ENCODE data around the gene SC5D. TPM values are rescaled to one million over a fixed set of nuclear protein-coding genes. Genes with fewer than 3 reads are reported as not detected.

The SC5D gene
- total and polyA plus RNA-seq, 2 of the 8 experiments (the other 6 are each of a cell fraction or from before 2014, with no cell fraction given) = 73.9 to 90.3 TPM

DNA sequence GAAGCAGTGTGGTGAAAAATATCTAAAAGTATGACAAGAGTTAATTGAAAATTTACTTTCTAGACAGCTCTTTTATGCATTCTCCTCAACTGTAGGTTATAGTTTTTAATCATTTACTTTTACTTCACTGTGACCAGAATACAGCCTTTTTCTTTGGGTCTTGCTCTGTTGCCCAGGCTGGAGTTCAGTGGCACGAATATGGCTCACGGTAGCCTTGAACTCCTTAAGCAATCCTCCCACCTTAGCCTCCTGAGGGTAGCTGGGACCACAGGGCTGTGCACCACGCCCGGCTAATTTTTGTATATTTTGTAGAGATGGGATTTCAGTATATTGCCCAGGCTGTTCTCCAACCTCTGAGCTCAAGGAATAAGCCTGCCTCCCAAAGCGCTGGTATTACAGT, 5.3 kb downstream of the SC5D start:
- H3K23me2 ChIP-seq (ENCODE audit: low read depth, low read length) = peaks cover 4% of the 10 kb centered on the region
- H3K9me3 ChIP-seq (ENCODE audit: insufficient read depth in 2 of 2, low read depth in 1 of 2, low read length in 1 of 2) = no peaks in the 10 kb centered on the region
- H2BK15ac ChIP-seq (ENCODE audit: low read length) = no peak overlapping the region
- H2AFZ ChIP-seq (ENCODE audit: low read length) = no peak overlapping the region
- H4K20me1 ChIP-seq (replicated peaks in 1 of 2; ENCODE audit: control insufficient read depth in 1 of 2, insufficient read depth in 2 of 2, low read length in 2 of 2) = peaks cover 2 to 28% of the 10 kb centered on the region in 2 experiments
- H3K23ac ChIP-seq (ENCODE audit: insufficient read length) = no peak overlapping the region
- no peak overlapping the region; the same call in 1 of the 2 replicates for H3K18ac ChIP-seq (ENCODE audit: extremely low read depth, low read length)
- no peak overlapping the region for H3K14ac ChIP-seq (ENCODE audit: insufficient read length)
- no peak overlapping the region for H4K5ac ChIP-seq (ENCODE audit: insufficient read length, low read depth, low read length)
- peaks cover 12 to 100% of the 10 kb centered on the region in 2 experiments for H3K79me2 ChIP-seq (ENCODE audit: control insufficient read depth in 1 of 2, insufficient read depth in 2 of 2, low read length in 2 of 2)
- 0 out of 4 replicates have a peak overlapping the region, but pooled peaks of 1 of the 2 experiments have one; percentile 51 for H3K4me2 ChIP-seq (ENCODE audit: insufficient read depth in 1 of 2, low read depth in 2 of 2, low read length in 2 of 2)
- H3K56ac ChIP-seq (replicated peaks; ENCODE audit: insufficient read length, low read depth, low read length) = no peak overlapping the region
- H3K9ac ChIP-seq (replicated peaks in 1 of 4; ENCODE audit: extremely low read depth in 1 of 4, low read depth in 3 of 4, low read length in 3 of 4) = no peak overlapping the region
- no peak overlapping the region; the same call in 1 of the 2 replicates for H3K27ac ChIP-seq (ENCODE audit: low read depth, low read length)
- DNase-seq (ENCODE audit: low read depth in 1 of 2, low spot score in 2 of 2) = no peak
- H3K36me3 ChIP-seq (ENCODE audit: control insufficient read depth in 2 of 4, insufficient read depth in 4 of 4, low read length in 3 of 4) = peaks cover 0 to 9% (median 3%) of the 10 kb centered on the region in 4 experiments; a peak in 3 of 8 replicates
- H4K91ac ChIP-seq (replicated peaks; ENCODE audit: insufficient read length, low read length) = no peak overlapping the region
- H3K4ac ChIP-seq (replicated peaks; ENCODE audit: insufficient read length, low read depth, low read length) = no peak overlapping the region
- 0 out of 2 replicates have a peak overlapping the region, but pooled peaks have one; percentile 14 for H2BK5ac ChIP-seq (ENCODE audit: low read depth, low read length)
- no peak for FAIRE-seq
- ChIA-PET POLR2A (ENCODE audit: partially characterized antibody) (no interaction called here), CTCF (ENCODE audit: partially characterized antibody) (interaction anchor here (0.9 kb wide), 1 partner anchor 103 kb away, joined by 3 read pairs; no protein-coding TSS in a partner anchor)
- no peak overlapping the region for H4K8ac ChIP-seq (ENCODE audit: extremely low read depth, insufficient read depth, low read length)
- H2BK120ac ChIP-seq (replicated peaks; ENCODE audit: low read depth, low read length) = no peak overlapping the region
- WGBS, 2 experiments (ENCODE audit: extremely low coverage in 1 of 2, insufficient coverage in 1 of 2, insufficient read length in 1 of 2, insufficient replicate concordance in 2 of 2, low coverage in 1 of 2, low lambda C conversion rate in 2 of 2, missing lambda C conversion rate in 1 of 2) = 91% methylated on average over 5 of the region's 5 CpGs; no CpG with 5 or more reads in 1 of the 2 experiments
- H3K79me1 ChIP-seq (ENCODE audit: low read depth, low read length) = peaks cover 2% of the 10 kb centered on the region; the same call in 1 of the 2 replicates
- TF ChIP-seq RBBP5 (IDR thresholded peaks at IDR 0.05; ENCODE audit: borderline replicate concordance, low read depth, low read length) (no peak), KDM1A (IDR thresholded peaks at IDR 0.05; ENCODE audit: borderline replicate concordance, low read length) (0 out of 2 replicates have a peak, but pooled peaks have one; percentile 25)
- peaks cover 3 to 27% (median 21%) of the 10 kb centered on the region in 4 experiments; a peak in 6 of 7 replicates for H3K4me1 ChIP-seq (replicated peaks in 1 of 4; ENCODE audit: control insufficient read depth in 3 of 4, insufficient read depth in 4 of 4, low read length in 3 of 4)
- peak overlapping the region in 1 of 4 experiments; percentile 39; a peak in 1 of 8 replicates for H3K4me3 ChIP-seq (ENCODE audit: extremely low read depth in 1 of 4, insufficient read depth in 2 of 4, low read depth in 3 of 4, low read length in 4 of 4)
- H2BK12ac ChIP-seq (ENCODE audit: low read depth, low read length) = no peak overlapping the region
- no peak overlapping the region for H2AK5ac ChIP-seq (ENCODE audit: low read depth, low read length)
- H3K27me3 ChIP-seq (replicated peaks in 1 of 4; ENCODE audit: control insufficient read depth in 3 of 4, extremely low read depth in 1 of 4, insufficient read depth in 3 of 4, low read length in 3 of 4) = no peaks in the 10 kb centered on the region
- no peak overlapping the region for H2BK20ac ChIP-seq (ENCODE audit: low read length)

Data from H1 (cell line).